Fibroblast of lung (primary cell): Measurements from ENCODE around the gene AGTR1. TPM values are rescaled to one million over a fixed set of nuclear protein-coding genes. Genes with fewer than 3 reads are reported as not detected.

Experiments
- DNase-seq, 2 donors: peaks; one replicate each; pipeline versions ENCODE4 v3.0.0 to v3.0.0-alpha.2; 2010; ENCODE audit warnings: low read depth in 2 of 2
- H2AFZ ChIP-seq: 2 replicates; pipeline ENCODE4 v1.5.1; 2012; ENCODE audit warnings: low read length, control low read depth, inconsistent platforms
- H3K27ac ChIP-seq: 2 replicates; pipeline ENCODE4 v1.5.1; 2011; ENCODE audit warnings: low read length, control low read depth; ENCODE audit not compliant: insufficient read depth
- H3K27me3 ChIP-seq: 2 replicates; pipeline ENCODE4 v1.5.1; 2011; ENCODE audit warnings: mild to moderate bottlenecking, low read length; ENCODE audit not compliant: control insufficient read depth, insufficient read depth
- H3K36me3 ChIP-seq: 2 replicates; pipeline ENCODE4 v1.5.1; 2011; ENCODE audit warnings: low read length; ENCODE audit not compliant: control insufficient read depth, insufficient read depth
- H3K4me1 ChIP-seq: 2 replicates; pipeline ENCODE4 v1.5.1; 2011; ENCODE audit warnings: low read length; ENCODE audit not compliant: control insufficient read depth, insufficient read depth; ENCODE audit errors: extremely low read depth
- H3K4me2 ChIP-seq: 2 replicates; pipeline ENCODE4 v1.5.1; 2011; ENCODE audit warnings: low read length, control low read depth; ENCODE audit not compliant: insufficient read depth; ENCODE audit errors: extremely low read depth
- H3K4me3 ChIP-seq, 4 experiments: fragments of 200-600 bp in 1 of 4; sonication (generic) in 1 of 4; replicated peaks in 1 of 4; 2 replicates each; pipeline ENCODE4 v1.5.1; 2011 to 2016; ENCODE audit warnings: low read length in 4 of 4, low read depth in 3 of 4, mild to moderate bottlenecking in 3 of 4, control low read depth in 2 of 4, inconsistent platforms in 1 of 4, mixed read lengths in 1 of 4; ENCODE audit not compliant: insufficient read depth in 1 of 4; ENCODE audit errors: control extremely low read depth in 1 of 4
- H3K79me2 ChIP-seq: 2 replicates; pipeline ENCODE4 v1.5.1; 2012; ENCODE audit warnings: mild to moderate bottlenecking, low read length, inconsistent platforms; ENCODE audit not compliant: control insufficient read depth, insufficient read depth
- H3K9ac ChIP-seq: 2 replicates; pipeline ENCODE4 v1.5.1; 2011; ENCODE audit warnings: mild to moderate bottlenecking, low read length, control low read depth; ENCODE audit not compliant: insufficient read depth
- H3K9me3 ChIP-seq: 2 replicates; pipeline ENCODE4 v1.5.1; 2012; ENCODE audit warnings: low read depth, low read length; ENCODE audit not compliant: control insufficient read depth, insufficient read depth
- H4K20me1 ChIP-seq: 2 replicates; pipeline ENCODE4 v1.5.1; 2011; ENCODE audit warnings: low read length; ENCODE audit not compliant: control insufficient read depth, insufficient read depth; ENCODE audit errors: extremely low read depth
- EZH2 ChIP-seq: IDR thresholded peaks from 2 replicates; pipeline ENCODE4 v1.5.1; 2012; ENCODE audit warnings: low read length, control low read depth, mild to moderate bottlenecking; ENCODE audit errors: missing control alignments
- polyA plus RNA-seq, 2 donors: library from polyadenylated mRNA; depleted of rRNA in 1 of 2; stranded (reverse) in 1 of 2; unstranded in 1 of 2; fragments of >200 nt; gene quantifications; 2 replicates each; pipeline ENCODE4 v1.2.1, GENCODE V29; 2011 to 2012; ENCODE audit warnings: missing spikeins in 1 of 2
- total RNA-seq: library from RNA; depleted of rRNA; stranded (reverse); fragments of >200 nt; gene quantifications from 2 replicates; pipeline ENCODE4 v1.2.1, GENCODE V29; 2014
- TF ChIP-seq, protein P1 (sequence below), 2 donors: IDR thresholded peaks in 1 of 2; conservative IDR thresholded peaks in 1 of 2; 1 replicate in 1 of 2; 2 replicates in 1 of 2; pipeline ENCODE4 v1.5.1; 2011 to 2012; ENCODE audit warnings: low read length in 2 of 2, control low read depth in 1 of 2, inconsistent platforms in 1 of 2, low read depth in 1 of 2, mild to moderate bottlenecking in 1 of 2

The AGTR1 gene
- total and polyA plus RNA-seq, 2 donors (not counting 1 experiment from before 2014, with no cell fraction given): 1.2 to 3.9 TPM

GRCh38 chr3:148758303-148758884 lies 60.7 kb downstream of the AGTR1 start:
- Histone ChIP-seq H3K27ac (no peak overlapping the region), H3K4me1 (no peaks in the 10 kb centered on the region), H3K36me3 (no peaks in the 10 kb centered on the region), H3K9ac (no peak overlapping the region), H4K20me1 (no peaks in the 10 kb centered on the region), H3K9me3 (no peaks in the 10 kb centered on the region), H3K4me3 (no peak overlapping the region), H3K4me2 (no peak overlapping the region), H3K79me2 (no peaks in the 10 kb centered on the region), H2AFZ (no peak overlapping the region), H3K27me3 (no peaks in the 10 kb centered on the region)
- peak in 1 of 2 donors; percentile 20 for DNase-seq
- TF ChIP-seq, protein P1, sequence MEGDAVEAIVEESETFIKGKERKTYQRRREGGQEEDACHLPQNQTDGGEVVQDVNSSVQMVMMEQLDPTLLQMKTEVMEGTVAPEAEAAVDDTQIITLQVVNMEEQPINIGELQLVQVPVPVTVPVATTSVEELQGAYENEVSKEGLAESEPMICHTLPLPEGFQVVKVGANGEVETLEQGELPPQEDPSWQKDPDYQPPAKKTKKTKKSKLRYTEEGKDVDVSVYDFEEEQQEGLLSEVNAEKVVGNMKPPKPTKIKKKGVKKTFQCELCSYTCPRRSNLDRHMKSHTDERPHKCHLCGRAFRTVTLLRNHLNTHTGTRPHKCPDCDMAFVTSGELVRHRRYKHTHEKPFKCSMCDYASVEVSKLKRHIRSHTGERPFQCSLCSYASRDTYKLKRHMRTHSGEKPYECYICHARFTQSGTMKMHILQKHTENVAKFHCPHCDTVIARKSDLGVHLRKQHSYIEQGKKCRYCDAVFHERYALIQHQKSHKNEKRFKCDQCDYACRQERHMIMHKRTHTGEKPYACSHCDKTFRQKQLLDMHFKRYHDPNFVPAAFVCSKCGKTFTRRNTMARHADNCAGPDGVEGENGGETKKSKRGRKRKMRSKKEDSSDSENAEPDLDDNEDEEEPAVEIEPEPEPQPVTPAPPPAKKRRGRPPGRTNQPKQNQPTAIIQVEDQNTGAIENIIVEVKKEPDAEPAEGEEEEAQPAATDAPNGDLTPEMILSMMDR (conservative IDR thresholded peaks at IDR 0.05 in 1 of 2, IDR thresholded peaks at IDR 0.05 in 1 of 2; ENCODE audit: low read depth in 1 of 2, low read length in 2 of 2): no peak
- TF ChIP-seq EZH2: no peak

DNA sequence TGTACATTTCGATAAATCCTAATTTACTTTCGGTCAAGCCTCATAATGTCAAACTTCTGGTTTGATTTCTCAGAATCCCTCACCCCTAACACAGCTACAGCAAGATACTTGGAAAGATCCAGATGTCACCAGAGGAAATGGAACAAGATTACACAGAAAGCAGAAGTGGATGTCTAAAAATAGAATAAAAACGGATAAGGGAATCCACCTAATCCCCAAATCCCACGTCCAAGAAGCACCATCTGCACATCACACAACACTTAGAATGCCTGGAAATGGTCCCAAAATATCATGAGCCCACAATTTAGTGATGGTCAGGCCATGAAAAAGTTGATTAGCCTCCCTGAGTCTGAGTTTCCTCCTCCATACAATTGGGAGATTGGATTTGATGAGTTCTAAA lies 61.7 kb downstream of the AGTR1 start:
- DNase-seq: no peak
- no peaks in the 10 kb centered on the region for H3K4me1 ChIP-seq
- no peak overlapping the region for H3K4me2 ChIP-seq
- H3K36me3 ChIP-seq: no peaks in the 10 kb centered on the region
- H3K9me3 ChIP-seq: no peaks in the 10 kb centered on the region
- no peak for TF ChIP-seq EZH2
- TF ChIP-seq, protein P1 (conservative IDR thresholded peaks at IDR 0.05 in 1 of 2, IDR thresholded peaks at IDR 0.05 in 1 of 2; ENCODE audit: low read depth in 1 of 2, low read length in 2 of 2): no peak
- no peak overlapping the region for H3K4me3 ChIP-seq
- H4K20me1 ChIP-seq: no peaks in the 10 kb centered on the region
- no peak overlapping the region for H2AFZ ChIP-seq
- H3K9ac ChIP-seq: no peak overlapping the region
- no peaks in the 10 kb centered on the region for H3K27me3 ChIP-seq
- H3K79me2 ChIP-seq: no peaks in the 10 kb centered on the region
- H3K27ac ChIP-seq: no peak overlapping the region

DNA sequence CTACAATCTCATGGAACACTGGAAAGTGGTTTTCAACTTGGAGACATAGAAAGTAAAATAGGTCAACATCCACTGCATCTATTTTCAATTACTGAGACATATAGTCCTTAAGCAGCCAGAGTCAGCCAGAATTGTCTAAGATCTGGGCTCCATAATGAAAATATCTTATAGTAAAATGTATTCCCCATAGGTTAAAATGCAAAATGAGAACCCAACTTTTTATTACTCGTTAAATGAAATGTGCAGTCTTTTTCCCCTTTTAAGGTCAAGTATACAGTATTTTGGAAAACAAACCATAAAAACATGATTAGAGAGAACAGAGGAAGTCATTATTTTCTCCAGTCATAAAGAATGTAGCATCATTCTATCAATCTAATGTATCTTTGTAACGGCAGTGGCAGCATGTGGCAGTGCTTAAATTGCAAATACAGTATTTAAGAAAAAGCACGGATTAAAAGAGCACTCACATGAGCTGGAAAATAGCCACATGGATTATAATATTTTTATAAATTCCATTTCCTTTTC lies 65.5 kb downstream of the AGTR1 start:
- no peaks in the 10 kb centered on the region for H3K79me2 ChIP-seq
- no peaks in the 10 kb centered on the region for H4K20me1 ChIP-seq
- H3K27ac ChIP-seq: no peak overlapping the region
- no peak overlapping the region for H2AFZ ChIP-seq
- no peak overlapping the region for H3K4me2 ChIP-seq
- H3K9me3 ChIP-seq: no peaks in the 10 kb centered on the region
- H3K4me1 ChIP-seq: no peaks in the 10 kb centered on the region
- no peak overlapping the region for H3K9ac ChIP-seq
- TF ChIP-seq, protein P1 (conservative IDR thresholded peaks at IDR 0.05 in 1 of 2, IDR thresholded peaks at IDR 0.05 in 1 of 2; ENCODE audit: low read depth in 1 of 2, low read length in 2 of 2): no peak
- no peak for TF ChIP-seq EZH2
- DNase-seq: no peak
- no peak overlapping the region for H3K4me3 ChIP-seq
- no peaks in the 10 kb centered on the region for H3K27me3 ChIP-seq
- H3K36me3 ChIP-seq: no peaks in the 10 kb centered on the region
